ENCODE measurements around the gene TSG101.

- TF ChIP-seq CTCF (IDR thresholded peaks at IDR 0.05) (no peak), ZFX (IDR thresholded peaks at IDR 0.05; ENCODE audit: borderline replicate concordance) (no peak)
Measured at GRCh38 chr11:18463439-18463838, 63.3 kb downstream of the TSG101 start.
